H9 (cell line): ENCODE measurements around the gene SLC34A1. TPM values are rescaled to one million over a fixed set of nuclear protein-coding genes. Genes with fewer than 3 reads are reported as not detected.
"Not testable (repeated sequence)": the region's sequence is repeated elsewhere in the genome, so short reads cannot be mapped to it uniquely, and the experiment has no call there.

Experiments
- DNase-seq: peaks from one replicate; pipeline ENCODE4 v3.0.0-alpha.2; 2017
- H2AFZ ChIP-seq: one replicate; pipeline ENCODE4 v1.6.1; 2013; ENCODE audit warnings: mild to moderate bottlenecking, low read length, control low read depth, moderate library complexity
- H2AK5ac ChIP-seq: 2 replicates; pipeline ENCODE4 v1.6.1; 2013; ENCODE audit warnings: low read length, control low read depth, mixed read lengths; ENCODE audit not compliant: insufficient read length
- H2BK120ac ChIP-seq: one replicate; pipeline ENCODE4 v1.6.1; 2013; ENCODE audit warnings: low read depth, mild to moderate bottlenecking, low read length, control low read depth, inconsistent platforms; ENCODE audit not compliant: poor library complexity, severe bottlenecking
- H2BK12ac ChIP-seq: 2 replicates; pipeline ENCODE4 v1.6.1; 2013; ENCODE audit warnings: low read length, control low read depth, mixed read lengths, low read depth; ENCODE audit not compliant: insufficient read length
- H2BK15ac ChIP-seq: 2 replicates; pipeline ENCODE4 v1.6.1; 2013; ENCODE audit warnings: low read depth, low read length, control low read depth
- H2BK20ac ChIP-seq: one replicate; pipeline ENCODE4 v1.6.1; 2013; ENCODE audit warnings: low read depth, mild to moderate bottlenecking, low read length, control low read depth, inconsistent platforms; ENCODE audit not compliant: poor library complexity, severe bottlenecking
- H2BK5ac ChIP-seq: 2 replicates; pipeline ENCODE4 v1.6.1; 2013; ENCODE audit warnings: low read length, control low read depth, mixed read lengths; ENCODE audit not compliant: insufficient read length
- H3K14ac ChIP-seq: 2 replicates; pipeline ENCODE4 v1.6.1; 2013; ENCODE audit warnings: low read length, control low read depth; ENCODE audit not compliant: insufficient read depth
- H3K18ac ChIP-seq: 2 replicates; pipeline ENCODE4 v1.6.1; 2013; ENCODE audit warnings: low read depth, mild to moderate bottlenecking, mixed read lengths, low read length, control low read depth; ENCODE audit not compliant: insufficient read length
- H3K23ac ChIP-seq: 2 replicates; pipeline ENCODE4 v1.6.1; 2013; ENCODE audit warnings: low read length, control low read depth, mixed read lengths, low read depth; ENCODE audit not compliant: insufficient read length
- H3K23me2 ChIP-seq: 2 replicates; pipeline ENCODE4 v1.6.1; 2013; ENCODE audit warnings: low read depth, mild to moderate bottlenecking, mixed read lengths, low read length, control low read depth; ENCODE audit not compliant: insufficient read length, poor library complexity, severe bottlenecking
- H3K27ac ChIP-seq: 2 replicates; pipeline ENCODE4 v1.5.1; 2013; ENCODE audit warnings: low read length, control low read depth, mixed read lengths, low read depth; ENCODE audit not compliant: insufficient read length
- H3K27me3 ChIP-seq: 2 replicates; pipeline ENCODE4 v1.6.1; 2013; ENCODE audit warnings: low read length, control low read depth, inconsistent platforms; ENCODE audit not compliant: insufficient read depth
- H3K4ac ChIP-seq: 2 replicates; pipeline ENCODE4 v1.6.1; 2013; ENCODE audit warnings: low read depth, mild to moderate bottlenecking, control low read depth, inconsistent platforms, low read length, moderate library complexity
- H3K4me1 ChIP-seq: 2 replicates; pipeline ENCODE4 v1.6.1; 2013; ENCODE audit warnings: low read length, control low read depth, inconsistent platforms; ENCODE audit not compliant: insufficient read depth
- H3K4me2 ChIP-seq: 2 replicates; pipeline ENCODE4 v1.6.1; 2013; ENCODE audit warnings: low read length, control low read depth, mixed read lengths; ENCODE audit not compliant: insufficient read length, insufficient read depth
- H3K56ac ChIP-seq: 2 replicates; pipeline ENCODE4 v1.6.1; 2013; ENCODE audit warnings: low read depth, mild to moderate bottlenecking, mixed read lengths, low read length, control low read depth; ENCODE audit not compliant: insufficient read length
- H3K79me1 ChIP-seq: 2 replicates; pipeline ENCODE4 v1.6.1; 2013; ENCODE audit warnings: low read depth, mild to moderate bottlenecking, moderate library complexity, low read length, control low read depth, inconsistent platforms; ENCODE audit not compliant: insufficient read depth, poor library complexity, severe bottlenecking
- H3K79me2 ChIP-seq: 2 replicates; pipeline ENCODE4 v1.6.1; 2013; ENCODE audit warnings: low read length, control low read depth, inconsistent platforms; ENCODE audit not compliant: insufficient read depth
- H3K9ac ChIP-seq: 2 replicates; pipeline ENCODE4 v1.6.1; 2013; ENCODE audit warnings: low read length, control low read depth, mixed read lengths; ENCODE audit not compliant: insufficient read length; ENCODE audit errors: extremely low read depth
- H3K9me3 ChIP-seq: one replicate; pipeline ENCODE4 v1.6.1; 2013; ENCODE audit warnings: low read depth, low read length, inconsistent platforms; ENCODE audit not compliant: control insufficient read depth
- H3T11ph ChIP-seq: one replicate; pipeline ENCODE4 v1.6.1; 2013; ENCODE audit warnings: mild to moderate bottlenecking, low read length, control low read depth, inconsistent platforms
- H4K20me1 ChIP-seq: one replicate; pipeline ENCODE4 v1.6.1; 2013; ENCODE audit not compliant: control insufficient read depth, insufficient read length, insufficient read depth
- H4K5ac ChIP-seq: 2 replicates; pipeline ENCODE4 v1.6.1; 2013; ENCODE audit warnings: low read depth, mild to moderate bottlenecking, mixed read lengths, low read length, control low read depth; ENCODE audit not compliant: insufficient read length
- H4K8ac ChIP-seq: replicated peaks from 2 replicates; pipeline ENCODE4 v1.6.1; 2013; ENCODE audit warnings: low read length, control low read depth, mixed read lengths, low read depth; ENCODE audit not compliant: insufficient read length
- H4K91ac ChIP-seq: 2 replicates; pipeline ENCODE4 v1.6.1; 2013; ENCODE audit warnings: low read depth, mild to moderate bottlenecking, moderate library complexity, mixed read lengths, low read length, control low read depth; ENCODE audit not compliant: insufficient read length
- H3K27ac Mint-ChIP-seq, 3 experiments: 2 replicates in 2 of 3; 3 replicates in 1 of 3; pipeline ENCODE4 v1.8.0; 2020 to 2021; ENCODE audit warnings: mixed read lengths in 3 of 3, mild to moderate bottlenecking in 1 of 3, moderate library complexity in 1 of 3
- H3K27me3 Mint-ChIP-seq: 2 replicates; pipeline ENCODE4 v1.8.0; 2021; ENCODE audit warnings: low read depth, mild to moderate bottlenecking, moderate library complexity, mixed read lengths
- H3K36me3 Mint-ChIP-seq, 3 experiments: 2 replicates in 2 of 3; 3 replicates in 1 of 3; pipeline ENCODE4 v1.8.0; 2020 to 2021; ENCODE audit warnings: low read depth in 3 of 3, mixed read lengths in 3 of 3; ENCODE audit not compliant: insufficient read depth in 1 of 3
- H3K4me1 Mint-ChIP-seq, 2 experiments: 2 replicates each; pipeline ENCODE4 v1.8.0; 2020; ENCODE audit warnings: mixed read lengths in 2 of 2
- H3K4me3 Mint-ChIP-seq, 2 experiments: 2 replicates in 1 of 2; 3 replicates in 1 of 2; pipeline ENCODE4 v1.8.0; 2020 to 2021; ENCODE audit warnings: mild to moderate bottlenecking in 2 of 2, mixed read lengths in 2 of 2, moderate library complexity in 1 of 2
- H3K9me3 Mint-ChIP-seq, 2 experiments: 2 replicates in 1 of 2; 3 replicates in 1 of 2; pipeline ENCODE4 v1.8.0; 2020; ENCODE audit warnings: mild to moderate bottlenecking in 2 of 2, mixed read lengths in 2 of 2, moderate library complexity in 1 of 2
- WGBS: extraction: QIAGEN DNeasy Blood & Tissue Kit; methylation state at CpG from one replicate; pipeline ENCODE4 v1.1.7; 2013; ENCODE audit warnings: missing lambda C conversion rate, low lambda C conversion rate, mixed read lengths; ENCODE audit not compliant: insufficient read length; ENCODE audit errors: extremely low coverage; 5-methylcytosine and 5-hydroxymethylcytosine counted together
- total RNA-seq: library from RNA; stranded (reverse); gene quantifications from 2 replicates; pipeline ENCODE4 v1.2.1, GENCODE V29; 2021
- TF ChIP-seq, protein P1 (sequence below): fragments of 200-600 bp; sonication (generic); conservative IDR thresholded peaks from 3 replicates; pipeline ENCODE4 v1.8.0; 2021; ENCODE audit warnings: antibody characterized with exemption, mild to moderate bottlenecking

The SLC34A1 gene
- total RNA-seq, 1 experiment from 2014 or later = not detected

DNA sequence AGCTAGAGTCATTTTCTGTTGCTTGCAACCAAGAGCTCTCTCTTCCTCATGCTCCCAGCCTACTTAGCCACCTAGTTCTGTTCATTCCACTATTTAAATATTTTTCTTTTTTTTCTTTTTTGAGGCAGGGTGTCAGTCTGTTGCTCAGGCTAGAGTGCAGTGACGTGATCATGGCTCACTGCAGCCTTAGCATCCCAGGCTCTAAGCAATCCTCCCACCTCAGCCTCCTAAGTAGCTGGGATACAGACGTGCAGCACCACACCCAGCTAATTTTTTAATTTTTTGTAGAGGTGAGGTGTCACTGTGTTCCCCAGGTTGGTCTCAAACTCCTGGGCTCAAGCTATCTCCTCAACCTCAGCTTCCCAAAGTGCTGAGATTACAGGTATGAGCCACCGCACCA, 30.2 kb downstream of the SLC34A1 start:
- Histone ChIP-seq H4K91ac (no peak overlapping the region), H3K27ac (no peak overlapping the region), H3T11ph (no peak overlapping the region), H2BK15ac (no peak overlapping the region), H4K5ac (no peak overlapping the region), H3K27me3 (no peaks in the 10 kb centered on the region), H3K4me1 (no peaks in the 10 kb centered on the region), H2AK5ac (no peak overlapping the region), H3K4me2 (no peak overlapping the region), H2BK20ac (no peak overlapping the region), H2BK120ac (no peak overlapping the region), H3K4ac (no peak overlapping the region), H3K79me2 (no peaks in the 10 kb centered on the region), H3K23me2 (no peaks in the 10 kb centered on the region), H4K8ac (no peak overlapping the region), H2BK5ac (no peak overlapping the region), H3K9me3 (no peaks in the 10 kb centered on the region), H2BK12ac (no peak overlapping the region), H3K23ac (no peak overlapping the region), H3K56ac (no peak overlapping the region), H3K79me1 (no peaks in the 10 kb centered on the region), H2AFZ (no peak overlapping the region), H3K14ac (no peak overlapping the region), H3K18ac (no peak overlapping the region), H3K9ac (no peak overlapping the region), H4K20me1 (no peaks in the 10 kb centered on the region)
- H3K4me3 Mint-ChIP-seq = no peak overlapping the region
- no CpG with 5 or more reads among the region's 3 CpGs for WGBS
- no peak overlapping the region for H3K27ac Mint-ChIP-seq
- no peaks in the 10 kb centered on the region for H3K36me3 Mint-ChIP-seq
- no peaks in the 10 kb centered on the region; a peak in 1 of 5 replicates for H3K9me3 Mint-ChIP-seq
- TF ChIP-seq, protein P1, sequence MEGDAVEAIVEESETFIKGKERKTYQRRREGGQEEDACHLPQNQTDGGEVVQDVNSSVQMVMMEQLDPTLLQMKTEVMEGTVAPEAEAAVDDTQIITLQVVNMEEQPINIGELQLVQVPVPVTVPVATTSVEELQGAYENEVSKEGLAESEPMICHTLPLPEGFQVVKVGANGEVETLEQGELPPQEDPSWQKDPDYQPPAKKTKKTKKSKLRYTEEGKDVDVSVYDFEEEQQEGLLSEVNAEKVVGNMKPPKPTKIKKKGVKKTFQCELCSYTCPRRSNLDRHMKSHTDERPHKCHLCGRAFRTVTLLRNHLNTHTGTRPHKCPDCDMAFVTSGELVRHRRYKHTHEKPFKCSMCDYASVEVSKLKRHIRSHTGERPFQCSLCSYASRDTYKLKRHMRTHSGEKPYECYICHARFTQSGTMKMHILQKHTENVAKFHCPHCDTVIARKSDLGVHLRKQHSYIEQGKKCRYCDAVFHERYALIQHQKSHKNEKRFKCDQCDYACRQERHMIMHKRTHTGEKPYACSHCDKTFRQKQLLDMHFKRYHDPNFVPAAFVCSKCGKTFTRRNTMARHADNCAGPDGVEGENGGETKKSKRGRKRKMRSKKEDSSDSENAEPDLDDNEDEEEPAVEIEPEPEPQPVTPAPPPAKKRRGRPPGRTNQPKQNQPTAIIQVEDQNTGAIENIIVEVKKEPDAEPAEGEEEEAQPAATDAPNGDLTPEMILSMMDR = no peak
- no peak for DNase-seq
- peaks cover 0 to 2% of the 10 kb centered on the region in 2 experiments; a peak in 1 of 4 replicates for H3K4me1 Mint-ChIP-seq
- peaks cover 55% of the 10 kb centered on the region for H3K27me3 Mint-ChIP-seq

DNA sequence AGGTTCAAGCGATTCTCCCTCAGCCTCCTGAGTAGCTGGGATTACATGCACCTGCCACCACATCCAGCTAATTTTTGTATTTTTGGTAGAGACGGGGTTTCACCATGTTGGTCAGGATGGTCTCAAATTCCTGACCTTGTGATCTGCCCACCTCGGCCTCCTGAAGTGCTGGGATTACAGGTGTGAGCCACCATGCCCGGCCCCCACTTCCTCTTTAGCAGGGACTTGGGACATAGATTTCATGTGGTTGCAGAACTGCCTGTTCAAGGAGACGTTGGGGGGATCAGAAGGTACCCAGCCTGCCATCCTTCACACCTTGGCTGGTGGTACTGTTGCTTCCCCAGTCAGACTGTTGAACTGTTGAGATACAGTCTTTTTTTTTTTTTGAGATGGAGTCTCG, 32.8 kb downstream of the SLC34A1 start:
- not testable (repeated sequence) for H3K9ac ChIP-seq, H2BK120ac ChIP-seq, H3K18ac ChIP-seq, H4K20me1 ChIP-seq, H3K9me3 Mint-ChIP-seq, H4K91ac ChIP-seq, H2BK12ac ChIP-seq, H3K36me3 Mint-ChIP-seq, H2AFZ ChIP-seq, H3K9me3 ChIP-seq, H3K4me2 ChIP-seq, H4K5ac ChIP-seq, H3K4me1 ChIP-seq, H2BK15ac ChIP-seq, H3K27me3 ChIP-seq, H3K79me2 ChIP-seq, H2BK5ac ChIP-seq, H4K8ac ChIP-seq, H3K79me1 ChIP-seq, H2AK5ac ChIP-seq, H2BK20ac ChIP-seq, H3K4me3 Mint-ChIP-seq, H3K14ac ChIP-seq, H3K56ac ChIP-seq, H3K4ac ChIP-seq, H3K4me1 Mint-ChIP-seq, H3K23me2 ChIP-seq, H3K27ac ChIP-seq, H3K23ac ChIP-seq, DNase-seq, H3T11ph ChIP-seq
- Mint-ChIP-seq H3K27ac (peak overlapping the region in 1 of 3 experiments; percentile 35; a peak in 1 of 7 replicates), H3K27me3 (peaks cover 32% of the 10 kb centered on the region)
- no CpG with 5 or more reads among the region's 6 CpGs for WGBS
